Tibial nerve (tissue), 3 donors: Measurements from ENCODE around the gene ALDH1L1.

ENCODE experiments used
- POLR2A ChIP-seq, 2 donors: fragments of 450-650 bp; IDR thresholded peaks; one replicate each; pipeline ENCODE4 v1.6.1; 2017; ENCODE audit warnings: antibody characterized with exemption in 2 of 2, mild to moderate bottlenecking in 2 of 2, moderate library complexity in 2 of 2
- TF ChIP-seq, protein P1 (sequence below), 5 experiments: fragments of 200-600 bp in 3 of 5; fragments of 450-650 bp in 2 of 5; sonication (generic) in 3 of 5; IDR thresholded peaks; one replicate each; pipeline ENCODE4 v1.5.1; 2016 to 2019; ENCODE audit warnings: antibody characterized with exemption in 5 of 5, mild to moderate bottlenecking in 3 of 5, moderate library complexity in 2 of 5

DNA sequence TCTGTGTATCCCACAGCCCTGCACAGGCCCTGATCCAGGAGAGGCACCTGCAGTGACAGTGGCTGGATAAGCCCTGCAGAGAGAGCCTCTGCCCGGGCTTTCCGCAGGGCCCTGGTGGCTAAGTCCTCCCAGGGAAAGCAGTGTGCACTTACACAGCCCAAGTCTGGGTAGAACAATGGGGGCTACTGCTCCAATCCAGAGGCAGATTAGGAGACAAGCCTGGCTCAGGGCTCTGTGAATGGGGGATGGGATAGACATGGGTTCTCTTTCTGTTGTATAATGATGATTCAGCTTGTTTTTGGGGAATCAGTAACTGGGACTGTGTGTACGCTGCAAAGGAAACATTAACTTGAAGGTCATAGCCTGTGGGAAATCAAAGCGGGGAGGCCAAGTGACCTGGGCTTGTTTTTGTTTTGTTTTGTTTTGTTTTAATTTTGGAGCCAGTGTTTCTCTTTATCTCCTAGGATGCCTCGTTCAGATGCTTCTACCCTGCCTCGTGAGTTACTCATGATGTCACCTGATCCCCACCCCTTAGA lies 4.1 kb upstream of the ALDH1L1 start:
- TF ChIP-seq, protein P1, sequence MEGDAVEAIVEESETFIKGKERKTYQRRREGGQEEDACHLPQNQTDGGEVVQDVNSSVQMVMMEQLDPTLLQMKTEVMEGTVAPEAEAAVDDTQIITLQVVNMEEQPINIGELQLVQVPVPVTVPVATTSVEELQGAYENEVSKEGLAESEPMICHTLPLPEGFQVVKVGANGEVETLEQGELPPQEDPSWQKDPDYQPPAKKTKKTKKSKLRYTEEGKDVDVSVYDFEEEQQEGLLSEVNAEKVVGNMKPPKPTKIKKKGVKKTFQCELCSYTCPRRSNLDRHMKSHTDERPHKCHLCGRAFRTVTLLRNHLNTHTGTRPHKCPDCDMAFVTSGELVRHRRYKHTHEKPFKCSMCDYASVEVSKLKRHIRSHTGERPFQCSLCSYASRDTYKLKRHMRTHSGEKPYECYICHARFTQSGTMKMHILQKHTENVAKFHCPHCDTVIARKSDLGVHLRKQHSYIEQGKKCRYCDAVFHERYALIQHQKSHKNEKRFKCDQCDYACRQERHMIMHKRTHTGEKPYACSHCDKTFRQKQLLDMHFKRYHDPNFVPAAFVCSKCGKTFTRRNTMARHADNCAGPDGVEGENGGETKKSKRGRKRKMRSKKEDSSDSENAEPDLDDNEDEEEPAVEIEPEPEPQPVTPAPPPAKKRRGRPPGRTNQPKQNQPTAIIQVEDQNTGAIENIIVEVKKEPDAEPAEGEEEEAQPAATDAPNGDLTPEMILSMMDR (IDR thresholded peaks at IDR 0.05) = no peak
- TF ChIP-seq POLR2A (IDR thresholded peaks at IDR 0.05) = no peak
